ENCODE data around the gene RSPO3.

- TF ChIP-seq RCOR1 (IDR thresholded peaks at IDR 0.05; ENCODE audit: insufficient replicate concordance, low read length) (no peak), SMC3 (IDR thresholded peaks at IDR 0.05; ENCODE audit: low read depth, low read length) (no peak), CEBPB (IDR thresholded peaks at IDR 0.05; ENCODE audit: low read depth, low read length) (no peak), POLR2A (IDR thresholded peaks at IDR 0.05; ENCODE audit: low read depth, low read length) (no peak), CTCF (conservative IDR thresholded peaks at IDR 0.05; ENCODE audit: low read depth, low read length) (no peak)
These were observed 29.1 kb downstream of the RSPO3 start for GRCh38 chr6:127147534-127147933.

Data from IMR-90 (cell line).